ENCODE results near the gene LMF2.
A peak's percentile ranks its signal among the peaks of the same experiment; 100 is the strongest.

LMF2 gene

GRCh38 chr22:50516068-50516467 is 8.6 kb upstream of the LMF2 start (continued):
- no peak for TF ChIP-seq ZNF280D (tag by site-specific recombination; IDR thresholded peaks at IDR 0.05)
- TF ChIP-seq GLIS2 (tag by site-specific recombination; IDR thresholded peaks at IDR 0.05) = no peak
- TF ChIP-seq ZNF580 (tag by site-specific recombination; IDR thresholded peaks at IDR 0.05) = no peak
- no peak for TF ChIP-seq CTCF (tag by site-specific recombination; IDR thresholded peaks at IDR 0.05)
- TF ChIP-seq WT1 (tag by site-specific recombination; IDR thresholded peaks at IDR 0.05) = no peak
- no peak for TF ChIP-seq HOXC10 (CRISPR knock-in tag; IDR thresholded peaks at IDR 0.05)
- TF ChIP-seq ZBTB21 (tag by site-specific recombination; IDR thresholded peaks at IDR 0.05) = no peak

GRCh38 chr22:50513175-50513574 is 5.7 kb upstream of the LMF2 start:
- peaks cover 6 to 52% of the 10 kb centered on the region in 2 experiments; a peak in 2 of 3 replicates for H3K36me3 ChIP-seq (ENCODE audit: control insufficient read depth in 2 of 2, insufficient read depth in 1 of 2, low read length in 2 of 2)
- ChIA-PET CTCF (interaction anchor here (1.0 to 1.7 kb wide), 3 partner anchors 12 to 50 kb away, joined by 3 to 5 read pairs (median 3); partner anchors contain the start of genes SCO2 and SYCE3), POLR2A (no interaction called here)
- H3K27ac ChIP-seq (ENCODE audit: extremely low read depth, low read depth, low read length) = 0 out of 2 replicates have a peak overlapping the region, but pooled peaks have one; percentile 14
- no peaks in the 10 kb centered on the region for H3K9me3 ChIP-seq (ENCODE audit: control insufficient read depth, insufficient read depth, low read depth, low read length)
- no peak for TF ChIP-seq INSM2 (tag by site-specific recombination; IDR thresholded peaks at IDR 0.05)
- no peak for TF ChIP-seq ZNF518A (tag by site-specific recombination; conservative IDR thresholded peaks at IDR 0.05; ENCODE audit: low read depth)
- TF ChIP-seq ZNF23 (tag by site-specific recombination; IDR thresholded peaks at IDR 0.05; ENCODE audit: borderline replicate concordance) = no peak
- no peak for TF ChIP-seq ZNF623 (tag by site-specific recombination; IDR thresholded peaks at IDR 0.05)
- TF ChIP-seq ZNF664 (tag by site-specific recombination; IDR thresholded peaks at IDR 0.05) = no peak
- H3K4me3 ChIP-seq (ENCODE audit: low read depth, low read length) = no peak overlapping the region
- H3K4me1 ChIP-seq (ENCODE audit: control insufficient read depth, insufficient read depth, low read length) = peaks cover 6% of the 10 kb centered on the region; the same call in 1 of the 2 replicates
